GM23248 (cell line): ENCODE measurements around the gene TAS1R2. TPM values are rescaled to one million over a fixed set of nuclear protein-coding genes. Genes with fewer than 3 reads are reported as not detected.

ENCODE experiments used
- DNase-seq: peaks from one replicate; pipeline ENCODE4 v3.0.0-alpha.2; 2015
- H2AFZ ChIP-seq: fragments of 200-600 bp; sonication (generic); 2 replicates; pipeline ENCODE4 v1.6.1; 2016; ENCODE audit warnings: antibody characterized with exemption
- H3F3A ChIP-seq: fragments of 200-600 bp; sonication (generic); 2 replicates; pipeline ENCODE4 v1.6.1; 2016; ENCODE audit warnings: mild to moderate bottlenecking, antibody characterized with exemption, mixed run types; ENCODE audit not compliant: insufficient read depth
- H3K27ac ChIP-seq: fragments of 200-600 bp; sonication (generic); 2 replicates; pipeline ENCODE4 v1.5.1; 2016; ENCODE audit warnings: mild to moderate bottlenecking
- H3K27me3 ChIP-seq: fragments of 200-600 bp; sonication (generic); replicated peaks from 2 replicates; pipeline ENCODE4 v1.6.1; 2016; ENCODE audit warnings: mild to moderate bottlenecking; ENCODE audit not compliant: insufficient read depth
- H3K36me3 ChIP-seq: fragments of 200-600 bp; sonication (generic); 2 replicates; pipeline ENCODE4 v1.6.1; 2016; ENCODE audit warnings: low read depth, mild to moderate bottlenecking
- H3K4me1 ChIP-seq: fragments of 200-600 bp; sonication (generic); 2 replicates; pipeline ENCODE4 v1.6.1; 2016; ENCODE audit warnings: mild to moderate bottlenecking; ENCODE audit not compliant: insufficient read depth
- H3K4me2 ChIP-seq: fragments of 200-600 bp; sonication (generic); one replicate; pipeline ENCODE4 v1.6.1; 2016; ENCODE audit warnings: mild to moderate bottlenecking; ENCODE audit not compliant: unreplicated experiment
- H3K4me3 ChIP-seq: fragments of 200-600 bp; sonication (generic); 2 replicates; pipeline ENCODE4 v1.5.1; 2016; ENCODE audit warnings: mild to moderate bottlenecking
- H3K79me2 ChIP-seq: fragments of 200-600 bp; sonication (generic); 2 replicates; pipeline ENCODE4 v1.6.1; 2016; ENCODE audit warnings: mild to moderate bottlenecking; ENCODE audit not compliant: insufficient read depth
- H3K9ac ChIP-seq: fragments of 200-600 bp; sonication (generic); 2 replicates; pipeline ENCODE4 v1.6.1; 2016; ENCODE audit warnings: mild to moderate bottlenecking
- H3K9me2 ChIP-seq: fragments of 200-600 bp; sonication (generic); 2 replicates; pipeline ENCODE4 v1.6.1; 2016; ENCODE audit warnings: mixed run types, mild to moderate bottlenecking, moderate library complexity; ENCODE audit not compliant: insufficient read depth
- H3K9me3 ChIP-seq: fragments of 200-600 bp; sonication (generic); one replicate; pipeline ENCODE4 v1.6.1; 2017; ENCODE audit warnings: low read depth
- H4K20me1 ChIP-seq: fragments of 200-600 bp; sonication (generic); 2 replicates; pipeline ENCODE4 v1.6.0; 2016; ENCODE audit not compliant: insufficient read depth
- EZH2 ChIP-seq: fragments of 200-600 bp; sonication (generic); IDR thresholded peaks from 2 replicates; pipeline ENCODE4 v1.6.1; 2018; ENCODE audit warnings: antibody characterized with exemption, mild to moderate bottlenecking; ENCODE audit not compliant: insufficient read depth, poor library complexity, severe bottlenecking
- EZH2phosphoT487 ChIP-seq: fragments of 200-600 bp; sonication (generic); IDR thresholded peaks from 2 replicates; pipeline ENCODE4 v1.6.1; 2018; ENCODE audit warnings: antibody characterized with exemption, moderate library complexity, mild to moderate bottlenecking, low read depth; ENCODE audit not compliant: insufficient read depth
- WGBS, 2 experiments: methylation state at CpG; one replicate each; pipeline ENCODE4 v1.1.6; 2015 to 2017; ENCODE audit warnings: low lambda C conversion rate in 2 of 2, low coverage in 1 of 2; ENCODE audit errors: missing lambda C conversion rate in 2 of 2; 5-methylcytosine and 5-hydroxymethylcytosine counted together
- in situ Hi-C: fragments of 300-500 bp; cut with MboI; formaldehyde crosslinking; loops from 2 replicates; pipeline ENCODE4 v1.15.0; 2020
- polyA plus RNA-seq: library from polyadenylated mRNA; unstranded; fragments of >200 nt; fragmentation: Nextera tagmentation; extraction: Ambion mirVana; gene quantifications from 2 replicates; pipeline ENCODE4 v1.2.1, GENCODE V29; 2016
- total RNA-seq: library from RNA; depleted of rRNA; stranded (reverse); fragments of >200 nt; shearing (Covaris generic); gene quantifications from 2 replicates; pipeline ENCODE4 v1.2.3, GENCODE V29; 2014

Gene TAS1R2
- total and polyA plus RNA-seq, 2 experiments from 2014 or later = not detected

DNA sequence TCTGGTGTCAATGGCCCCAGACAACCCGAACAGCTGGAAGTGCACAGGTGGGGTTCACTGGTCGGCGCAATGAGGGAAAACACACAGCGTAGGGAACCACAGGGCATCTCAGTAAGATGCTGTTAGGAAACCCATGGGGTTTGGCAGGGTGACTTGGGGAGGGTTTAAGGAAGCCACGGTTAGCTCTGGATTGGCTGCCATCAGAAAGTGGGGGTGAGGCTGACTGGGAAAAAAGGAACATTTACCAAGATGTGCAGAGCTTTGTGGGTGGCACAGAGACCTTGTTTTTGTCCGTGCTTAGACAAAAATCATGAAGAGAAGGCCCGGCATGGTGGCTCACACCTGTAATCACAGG lies 31.9 kb upstream of the TAS1R2 start:
- H3K27ac ChIP-seq = no peak overlapping the region
- no peak overlapping the region for H2AFZ ChIP-seq
- H3F3A ChIP-seq = no peaks in the 10 kb centered on the region
- no peak for TF ChIP-seq EZH2
- no peak for TF ChIP-seq EZH2phosphoT487
- H3K79me2 ChIP-seq = no peaks in the 10 kb centered on the region
- no peaks in the 10 kb centered on the region for H3K27me3 ChIP-seq
- WGBS, 2 experiments = 90 to 92% methylated on average over 7 of the region's 7 CpGs
- in situ Hi-C loops = no loop called here
- H3K4me2 ChIP-seq = no peak overlapping the region
- DNase-seq = no peak
- H3K9me2 ChIP-seq = no peaks in the 10 kb centered on the region
- no peaks in the 10 kb centered on the region for H3K9me3 ChIP-seq
- no peaks in the 10 kb centered on the region for H4K20me1 ChIP-seq
- peaks cover 10% of the 10 kb centered on the region; the same call in 1 of the 2 replicates for H3K4me1 ChIP-seq
- H3K9ac ChIP-seq = no peak overlapping the region
- no peaks in the 10 kb centered on the region for H3K36me3 ChIP-seq
- H3K4me3 ChIP-seq = no peak overlapping the region

DNA sequence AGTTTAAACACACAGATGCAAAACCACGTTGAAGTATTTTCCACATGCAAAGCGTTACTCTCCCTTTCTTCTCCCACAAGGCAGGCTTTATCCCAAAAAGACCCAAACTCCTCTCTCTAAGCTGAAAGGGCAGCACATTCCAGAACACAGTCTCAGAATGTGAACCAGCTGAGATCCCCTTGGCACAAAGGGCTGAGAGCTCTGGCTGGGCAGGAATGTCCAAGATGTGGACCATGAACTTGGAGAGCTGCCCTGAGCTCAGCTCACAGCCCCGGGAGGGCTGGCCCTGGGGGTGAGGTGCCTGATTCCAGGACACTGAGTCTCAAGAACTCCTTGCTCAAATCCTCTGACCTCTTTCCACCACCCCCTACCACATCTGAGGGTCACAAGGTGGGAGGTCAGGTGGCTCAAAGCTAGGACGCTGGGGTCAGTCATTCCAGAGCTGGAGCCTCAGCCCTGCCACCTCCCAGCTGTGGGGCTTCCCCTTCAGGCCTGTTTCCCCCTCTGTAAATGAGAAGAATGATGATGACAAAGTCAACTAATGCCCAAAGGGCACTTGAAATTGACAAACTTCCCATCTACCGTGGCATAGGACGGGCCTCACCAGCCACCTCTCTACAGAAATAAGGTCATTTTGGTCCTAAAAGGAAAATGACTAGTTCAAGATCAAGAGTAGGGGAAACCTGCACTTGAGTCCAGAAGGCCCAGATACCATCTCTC lies 31.4 kb upstream of the TAS1R2 start:
- H4K20me1 ChIP-seq = no peaks in the 10 kb centered on the region
- H2AFZ ChIP-seq = no peak overlapping the region
- H3K4me2 ChIP-seq = no peak overlapping the region
- DNase-seq = peak; percentile 55
- TF ChIP-seq EZH2 (no peak), EZH2phosphoT487 (no peak)
- H3K27me3 ChIP-seq = no peaks in the 10 kb centered on the region
- H3K9me2 ChIP-seq = no peaks in the 10 kb centered on the region
- H3K4me1 ChIP-seq = peaks cover 16% of the 10 kb centered on the region
- no peaks in the 10 kb centered on the region for H3K36me3 ChIP-seq
- no peaks in the 10 kb centered on the region for H3K79me2 ChIP-seq
- in situ Hi-C loops = no loop called here
- H3K9ac ChIP-seq = no peak overlapping the region
- no peak overlapping the region for H3K4me3 ChIP-seq
- no peak overlapping the region for H3K27ac ChIP-seq
- H3F3A ChIP-seq = no peaks in the 10 kb centered on the region
- whole genome bisulfite sequencing, 2 experiments = 67 to 70% methylated on average over 6 of the region's 6 CpGs
- H3K9me3 ChIP-seq = no peaks in the 10 kb centered on the region

DNA sequence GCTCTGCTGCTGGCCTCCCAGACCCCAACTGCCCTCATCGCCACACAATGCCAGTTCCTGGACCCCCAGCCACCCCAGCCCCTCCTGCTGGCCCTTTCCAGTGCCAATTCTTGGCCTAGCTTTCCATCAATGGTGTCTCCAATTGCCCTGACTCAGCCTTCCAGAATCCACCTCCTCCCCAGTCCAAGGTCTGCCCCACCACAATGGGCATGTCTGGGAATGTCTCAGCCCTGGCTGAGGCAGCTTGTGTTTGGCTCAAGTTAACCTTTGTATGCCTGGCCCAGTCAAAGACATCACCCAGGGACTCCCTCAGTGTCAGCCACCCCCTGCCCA lies 26.5 kb upstream of the TAS1R2 start:
- peaks cover 31% of the 10 kb centered on the region for H3K4me1 ChIP-seq
- no peaks in the 10 kb centered on the region for H4K20me1 ChIP-seq
- H3K9me3 ChIP-seq = no peaks in the 10 kb centered on the region
- H3K4me3 ChIP-seq = no peak overlapping the region
- no peak overlapping the region for H3K4me2 ChIP-seq
- DNase-seq = peak; percentile 77
- H3K79me2 ChIP-seq = no peaks in the 10 kb centered on the region
- H3K27ac ChIP-seq = no peak overlapping the region
- no peaks in the 10 kb centered on the region for H3K27me3 ChIP-seq
- H3K9ac ChIP-seq = no peak overlapping the region
- no peaks in the 10 kb centered on the region for H3K36me3 ChIP-seq
- peaks cover 11% of the 10 kb centered on the region for H3F3A ChIP-seq
- H2AFZ ChIP-seq = no peak overlapping the region
- TF ChIP-seq EZH2phosphoT487 (no peak), EZH2 (no peak)
- 100% methylated on average over 1 of the region's 1 CpG for WGBS, 2 experiments
- in situ Hi-C loops = no loop called here
- H3K9me2 ChIP-seq = no peaks in the 10 kb centered on the region

DNA sequence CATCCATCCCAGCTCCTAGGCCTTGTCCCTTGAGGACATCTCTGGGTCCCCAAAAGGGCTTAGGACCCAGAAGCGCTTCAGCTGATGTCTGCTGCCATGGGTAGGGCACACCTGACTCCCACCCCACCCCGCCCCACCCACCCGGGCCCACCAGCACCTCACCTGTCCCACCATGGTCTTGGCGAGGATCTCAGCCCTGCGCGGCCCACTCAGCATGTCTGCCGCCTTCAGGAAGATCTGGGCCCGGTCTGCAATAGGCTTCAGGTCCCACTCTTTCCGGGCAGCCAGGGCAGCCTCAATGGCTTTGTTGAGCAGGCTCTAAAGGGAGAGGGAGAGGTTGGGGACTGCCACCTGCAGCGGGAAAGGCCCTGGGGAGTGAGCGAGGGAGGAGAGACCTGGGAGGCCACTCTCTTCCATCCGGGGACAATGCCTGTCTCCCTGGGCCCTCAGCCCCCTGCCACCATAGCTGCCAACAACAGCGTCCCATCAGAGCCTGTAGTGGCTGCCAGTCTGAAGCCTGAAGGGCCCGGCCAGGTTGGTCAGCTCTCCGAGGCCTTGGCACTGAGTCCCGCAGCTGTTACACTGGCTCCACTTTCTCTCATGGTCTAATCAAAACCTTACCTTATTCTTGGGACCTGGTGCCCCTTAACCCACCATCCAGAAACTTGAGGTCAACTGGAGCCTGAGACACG lies 26.0 kb upstream of the TAS1R2 start:
- no peak for TF ChIP-seq EZH2
- TF ChIP-seq EZH2phosphoT487 = no peak
- Histone ChIP-seq H3K9me3 (no peaks in the 10 kb centered on the region), H3K4me2 (no peak overlapping the region), H3K27me3 (no peaks in the 10 kb centered on the region), H3K36me3 (no peaks in the 10 kb centered on the region), H3K4me3 (no peak overlapping the region), H3K79me2 (no peaks in the 10 kb centered on the region), H3K4me1 (peaks cover 26% of the 10 kb centered on the region), H4K20me1 (no peaks in the 10 kb centered on the region), H3K27ac (no peak overlapping the region), H3F3A (peaks cover 11% of the 10 kb centered on the region), H3K9me2 (no peaks in the 10 kb centered on the region), H2AFZ (no peak overlapping the region), H3K9ac (no peak overlapping the region)
- in situ Hi-C loops = no loop called here
- no peak for DNase-seq
- 85 to 96% methylated on average over 14 to 17 of the region's 17 CpGs for WGBS, 2 experiments
